Neural cell (in vitro differentiated cells): ENCODE results near the gene INPP5A.

Experiments used
- CTCF ChIP-seq: fragments of 450-650 bp; IDR thresholded peaks from 2 replicates; pipeline ENCODE4 v1.5.1; 2014; ENCODE audit warnings: antibody characterized with exemption, mild to moderate bottlenecking, moderate library complexity; ENCODE audit not compliant: poor library complexity, severe bottlenecking
- EP300 ChIP-seq: fragments of 450-650 bp; conservative IDR thresholded peaks from 2 replicates; pipeline ENCODE4 v1.6.1; 2014; ENCODE audit warnings: antibody characterized with exemption, mild to moderate bottlenecking, moderate library complexity; ENCODE audit not compliant: poor library complexity, severe bottlenecking
- EZH2 ChIP-seq: fragments of 200-600, 300-800 bp; shearing (Covaris generic), sonication (generic); IDR thresholded peaks from 2 replicates; pipeline ENCODE4 v1.6.1; 2014; ENCODE audit warnings: antibody characterized with exemption, low read length, borderline replicate concordance, mild to moderate bottlenecking; ENCODE audit not compliant: insufficient read depth, poor library complexity, severe bottlenecking
- MXI1 ChIP-seq: fragments of 450-650 bp; conservative IDR thresholded peaks from 2 replicates; pipeline ENCODE4 v1.6.1; 2014; ENCODE audit warnings: antibody characterized with exemption, mild to moderate bottlenecking; ENCODE audit not compliant: poor library complexity, severe bottlenecking
- POLR2AphosphoS5 ChIP-seq: IDR thresholded peaks from 2 replicates; pipeline ENCODE4 v1.6.1; 2012
- REST ChIP-seq: IDR thresholded peaks from 2 replicates; pipeline ENCODE4 v1.6.1; 2012; ENCODE audit warnings: borderline replicate concordance
- SMC3 ChIP-seq: fragments of 450-650 bp; conservative IDR thresholded peaks from 2 replicates; pipeline ENCODE4 v1.6.1; 2014; ENCODE audit warnings: antibody characterized with exemption, mild to moderate bottlenecking, moderate library complexity; ENCODE audit not compliant: poor library complexity
- TAF1 ChIP-seq: IDR thresholded peaks from 2 replicates; pipeline ENCODE4 v1.6.1; 2012; ENCODE audit warnings: low read depth

- TF ChIP-seq MXI1: no peak
- TF ChIP-seq POLR2AphosphoS5: no peak
- TF ChIP-seq CTCF: no peak
- no peak for TF ChIP-seq EP300
- no peak for TF ChIP-seq EZH2
- no peak for TF ChIP-seq SMC3
- no peak for TF ChIP-seq REST
- TF ChIP-seq TAF1: no peak
Measured at GRCh38 chr10:132609211-132609610, 71.6 kb downstream of the INPP5A start.
